Astrocyte (in vitro differentiated cells and primary cell): Measurements from ENCODE around the gene FEZF2.

Experiments used
- EZH2 ChIP-seq: IDR thresholded peaks from 2 replicates; pipeline ENCODE4 v1.6.1; 2012; ENCODE audit warnings: mild to moderate bottlenecking, low read length, inconsistent platforms; ENCODE audit not compliant: insufficient read depth
- TF ChIP-seq, protein P1 (sequence below): IDR thresholded peaks from 2 replicates; pipeline ENCODE4 v1.5.1; 2011; ENCODE audit warnings: low read depth, mild to moderate bottlenecking, inconsistent platforms, low read length, moderate library complexity; ENCODE audit not compliant: insufficient read depth

- TF ChIP-seq, protein P1, sequence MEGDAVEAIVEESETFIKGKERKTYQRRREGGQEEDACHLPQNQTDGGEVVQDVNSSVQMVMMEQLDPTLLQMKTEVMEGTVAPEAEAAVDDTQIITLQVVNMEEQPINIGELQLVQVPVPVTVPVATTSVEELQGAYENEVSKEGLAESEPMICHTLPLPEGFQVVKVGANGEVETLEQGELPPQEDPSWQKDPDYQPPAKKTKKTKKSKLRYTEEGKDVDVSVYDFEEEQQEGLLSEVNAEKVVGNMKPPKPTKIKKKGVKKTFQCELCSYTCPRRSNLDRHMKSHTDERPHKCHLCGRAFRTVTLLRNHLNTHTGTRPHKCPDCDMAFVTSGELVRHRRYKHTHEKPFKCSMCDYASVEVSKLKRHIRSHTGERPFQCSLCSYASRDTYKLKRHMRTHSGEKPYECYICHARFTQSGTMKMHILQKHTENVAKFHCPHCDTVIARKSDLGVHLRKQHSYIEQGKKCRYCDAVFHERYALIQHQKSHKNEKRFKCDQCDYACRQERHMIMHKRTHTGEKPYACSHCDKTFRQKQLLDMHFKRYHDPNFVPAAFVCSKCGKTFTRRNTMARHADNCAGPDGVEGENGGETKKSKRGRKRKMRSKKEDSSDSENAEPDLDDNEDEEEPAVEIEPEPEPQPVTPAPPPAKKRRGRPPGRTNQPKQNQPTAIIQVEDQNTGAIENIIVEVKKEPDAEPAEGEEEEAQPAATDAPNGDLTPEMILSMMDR = no peak
- TF ChIP-seq EZH2 = no peak
These were observed 11.5 kb downstream of the FEZF2 start for GRCh38 chr3:62361824-62362223.
